GM12874 (cell line): ENCODE results near the gene SCAP.

Experiments used
- TF ChIP-seq, protein P1 (sequence below): IDR thresholded peaks from 2 replicates; pipeline ENCODE4 v1.5.1; 2011; ENCODE audit warnings: low read depth, mild to moderate bottlenecking, control low read depth, low read length, moderate library complexity; ENCODE audit not compliant: insufficient read depth

Gene SCAP

DNA sequence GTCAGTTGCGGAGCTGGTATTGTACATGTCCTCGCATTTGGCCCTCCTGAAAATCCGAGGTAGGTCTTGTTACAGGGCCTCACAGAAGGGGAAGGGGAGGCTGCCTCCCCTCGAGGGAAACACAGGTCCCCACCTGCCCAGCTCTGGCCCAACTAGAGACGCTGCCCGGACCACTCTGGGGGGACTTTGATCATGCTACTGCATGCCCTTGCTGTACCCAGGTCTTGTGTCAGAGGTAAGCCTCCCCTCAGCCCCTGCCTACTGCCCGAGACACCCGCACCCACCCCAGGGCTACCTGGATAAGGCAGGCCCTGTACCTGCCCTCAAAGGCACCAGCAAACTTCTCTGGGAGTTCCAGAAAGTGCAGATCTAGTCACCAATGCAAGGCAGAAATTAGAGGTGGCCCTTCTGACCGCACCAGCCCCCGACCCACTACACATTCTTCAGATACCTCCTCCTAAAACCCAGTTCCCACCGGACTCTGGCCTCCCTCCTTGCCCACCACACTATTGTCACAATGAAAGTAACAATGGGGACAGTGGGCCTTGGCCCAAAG lies 981 bp upstream of the SCAP start:
- TF ChIP-seq, protein P1, sequence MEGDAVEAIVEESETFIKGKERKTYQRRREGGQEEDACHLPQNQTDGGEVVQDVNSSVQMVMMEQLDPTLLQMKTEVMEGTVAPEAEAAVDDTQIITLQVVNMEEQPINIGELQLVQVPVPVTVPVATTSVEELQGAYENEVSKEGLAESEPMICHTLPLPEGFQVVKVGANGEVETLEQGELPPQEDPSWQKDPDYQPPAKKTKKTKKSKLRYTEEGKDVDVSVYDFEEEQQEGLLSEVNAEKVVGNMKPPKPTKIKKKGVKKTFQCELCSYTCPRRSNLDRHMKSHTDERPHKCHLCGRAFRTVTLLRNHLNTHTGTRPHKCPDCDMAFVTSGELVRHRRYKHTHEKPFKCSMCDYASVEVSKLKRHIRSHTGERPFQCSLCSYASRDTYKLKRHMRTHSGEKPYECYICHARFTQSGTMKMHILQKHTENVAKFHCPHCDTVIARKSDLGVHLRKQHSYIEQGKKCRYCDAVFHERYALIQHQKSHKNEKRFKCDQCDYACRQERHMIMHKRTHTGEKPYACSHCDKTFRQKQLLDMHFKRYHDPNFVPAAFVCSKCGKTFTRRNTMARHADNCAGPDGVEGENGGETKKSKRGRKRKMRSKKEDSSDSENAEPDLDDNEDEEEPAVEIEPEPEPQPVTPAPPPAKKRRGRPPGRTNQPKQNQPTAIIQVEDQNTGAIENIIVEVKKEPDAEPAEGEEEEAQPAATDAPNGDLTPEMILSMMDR, result no peak

DNA sequence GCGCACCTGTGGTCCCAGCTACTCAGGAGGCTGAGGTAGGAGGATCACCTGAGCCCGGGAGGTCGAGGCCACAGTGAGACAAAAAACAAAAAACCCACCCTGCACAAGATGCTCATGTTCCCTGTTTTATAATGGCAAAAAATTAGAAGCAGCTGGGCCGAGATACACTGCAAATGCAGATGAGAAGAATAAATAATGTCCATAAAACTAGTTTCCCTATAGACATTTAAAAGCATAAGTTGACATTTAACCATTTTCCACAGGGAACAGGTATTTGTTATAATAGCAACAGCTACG lies 537 bp upstream of the SCAP start:
- TF ChIP-seq, protein P1, result no peak

DNA sequence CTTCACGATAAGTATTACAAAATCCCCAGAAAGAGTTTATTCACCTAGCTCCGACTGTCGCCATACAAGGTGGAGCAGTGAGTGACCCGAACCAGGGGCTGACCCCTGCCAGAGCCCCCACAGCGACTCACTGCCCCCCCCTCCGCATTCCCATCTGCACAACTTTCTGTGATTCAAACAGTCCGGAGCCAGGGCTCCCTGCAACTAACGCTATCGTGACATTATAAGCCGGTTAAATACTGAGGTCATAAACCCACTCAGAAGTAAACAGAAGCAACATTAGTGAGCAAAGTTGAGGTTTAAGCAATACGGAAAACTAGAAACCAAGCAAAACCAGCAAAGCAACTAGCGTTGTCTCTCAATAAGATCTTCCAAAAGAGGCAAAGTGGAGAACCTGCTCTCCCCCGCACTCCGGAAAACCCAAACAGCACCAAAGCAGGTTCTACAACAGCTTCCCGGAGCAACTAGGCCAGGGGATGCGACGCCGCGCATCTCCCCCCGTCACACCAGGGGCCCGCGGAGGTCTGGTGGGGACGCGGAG lies 642 bp downstream of the SCAP start:
- TF ChIP-seq, protein P1, result no peak

DNA sequence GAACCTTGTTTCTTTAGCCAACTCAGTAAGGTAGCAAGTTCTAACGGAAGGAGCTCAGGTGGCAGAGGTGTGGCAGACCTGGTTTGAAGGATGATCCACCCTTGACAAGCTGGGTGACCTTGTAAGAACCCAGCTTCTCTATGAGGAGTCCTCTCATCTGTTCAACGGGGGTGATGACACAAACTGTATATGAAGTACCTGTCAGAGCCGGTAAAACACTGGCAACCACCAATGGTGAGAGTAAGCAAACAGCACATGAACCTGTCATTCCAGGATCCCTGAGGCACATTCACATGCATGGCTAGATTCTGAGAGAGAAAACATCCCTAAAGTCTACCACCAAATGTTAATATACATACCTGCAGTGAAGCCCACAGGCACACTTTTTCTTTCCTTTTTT lies 2.4 kb downstream of the SCAP start:
- TF ChIP-seq, protein P1, result no peak

DNA sequence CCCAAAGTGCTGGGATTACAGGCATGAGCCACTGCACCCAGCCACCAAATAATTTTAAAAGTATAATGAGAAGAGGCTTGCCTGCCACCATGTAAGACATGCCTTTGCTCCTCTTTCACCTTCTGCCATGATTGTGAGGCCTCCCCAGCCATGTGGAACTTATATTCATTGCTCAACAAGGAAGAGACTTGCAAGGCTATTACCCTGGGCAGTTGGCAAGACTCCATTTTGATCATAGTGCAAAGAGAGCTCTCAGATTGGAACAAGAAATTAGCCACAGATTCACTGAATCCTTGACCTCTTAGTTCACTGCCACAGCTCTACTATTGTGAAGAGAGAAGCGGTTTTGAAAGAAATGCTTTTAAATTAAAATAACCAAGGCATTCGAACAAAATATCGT lies 6.1 kb downstream of the SCAP start:
- TF ChIP-seq, protein P1, result no peak

DNA sequence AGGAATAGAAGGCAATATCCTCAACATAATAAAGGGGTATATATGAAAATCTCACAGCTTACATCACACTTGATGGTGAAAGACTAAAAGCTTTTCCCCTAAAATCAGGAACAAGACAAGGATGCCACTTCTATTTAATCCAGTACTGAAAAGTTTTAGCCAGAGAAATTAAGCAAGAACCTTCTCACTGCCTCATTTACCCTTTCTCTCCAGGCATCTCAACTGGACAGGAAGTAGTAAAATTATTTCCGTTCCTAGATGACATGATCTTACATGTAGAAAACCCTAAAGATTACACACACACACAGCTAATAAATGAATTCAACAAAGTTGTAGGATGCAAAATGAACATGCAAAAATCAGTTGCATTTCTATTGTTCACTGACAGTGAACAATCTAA lies 11.2 kb downstream of the SCAP start:
- TF ChIP-seq, protein P1, result no peak

DNA sequence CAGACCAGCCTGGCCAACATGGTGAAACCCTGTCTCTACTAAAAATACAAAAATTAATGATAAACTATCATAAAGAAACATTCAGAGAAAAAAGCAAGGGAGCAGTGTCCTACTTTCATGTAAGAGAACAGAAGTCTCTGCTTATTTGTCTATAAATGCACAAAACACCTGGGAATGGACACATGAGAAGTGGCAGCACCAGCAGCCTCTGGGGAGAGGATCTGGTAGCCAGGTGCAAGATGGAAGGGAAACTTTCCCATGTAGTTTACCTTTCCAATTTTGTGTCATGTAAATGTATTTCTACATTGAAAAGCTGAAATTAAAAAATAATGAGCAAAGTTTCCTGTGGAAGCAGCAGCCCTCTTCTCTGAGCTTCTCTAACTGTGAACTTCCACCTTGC lies 18.8 kb downstream of the SCAP start:
- TF ChIP-seq, protein P1, result no peak
